Small intestine (tissue), 7 donors: ENCODE results near the gene TAF1B. TPM values are rescaled to one million over a fixed set of nuclear protein-coding genes. Genes with fewer than 3 reads are reported as not detected.
"Not testable (repeated sequence)": the region's sequence is repeated elsewhere in the genome, so short reads cannot be mapped to it uniquely, and the experiment has no call there.

ENCODE experiments used
- DNase-seq, 2 donors: peaks; one replicate each; pipeline versions ENCODE4 v3.0.0 to v3.0.0-alpha.2; 2013
- FAIRE-seq: peaks from 2 replicates; lab custom pipeline; 2012; peaks lifted over from hg19 to GRCh38; lab: Jason Lieb, UNC
- H3K27ac ChIP-seq, 3 donors: one replicate each; pipeline ENCODE4 v1.5.1; 2013; ENCODE audit warnings: low read length in 2 of 3, mild to moderate bottlenecking in 2 of 3, control low read depth in 1 of 3, inconsistent platforms in 1 of 3, low read depth in 1 of 3, moderate library complexity in 1 of 3
- H3K27me3 ChIP-seq, 3 donors: one replicate each; pipeline ENCODE4 v1.6.1; 2013; ENCODE audit warnings: low read length in 3 of 3, inconsistent platforms in 1 of 3; ENCODE audit not compliant: control insufficient read depth in 3 of 3, insufficient read depth in 3 of 3
- H3K36me3 ChIP-seq, 3 donors: one replicate each; pipeline ENCODE4 v1.6.1; 2013; ENCODE audit warnings: low read length in 3 of 3, inconsistent platforms in 1 of 3, low read depth in 1 of 3, mild to moderate bottlenecking in 1 of 3, moderate library complexity in 1 of 3; ENCODE audit not compliant: control insufficient read depth in 3 of 3, insufficient read depth in 2 of 3
- H3K4me1 ChIP-seq, 3 donors: one replicate each; pipeline ENCODE4 v1.6.1; 2013; ENCODE audit warnings: low read length in 2 of 3, inconsistent platforms in 1 of 3, low read depth in 1 of 3, mild to moderate bottlenecking in 1 of 3, moderate library complexity in 1 of 3; ENCODE audit not compliant: control insufficient read depth in 3 of 3, insufficient read depth in 2 of 3
- H3K4me3 ChIP-seq, 3 donors: one replicate each; pipeline ENCODE4 v1.5.1; 2013; ENCODE audit warnings: low read length in 3 of 3, control low read depth in 1 of 3, inconsistent platforms in 1 of 3, low read depth in 1 of 3, mild to moderate bottlenecking in 1 of 3, moderate library complexity in 1 of 3
- H3K9me3 ChIP-seq, 2 donors: one replicate each; pipeline ENCODE4 v1.6.1; 2013; ENCODE audit warnings: low read depth in 1 of 2, low read length in 1 of 2; ENCODE audit not compliant: control insufficient read depth in 2 of 2, insufficient read depth in 1 of 2
- WGBS, 3 donors: extraction: QIAGEN DNeasy Blood & Tissue Kit; methylation state at CpG; one replicate each; pipeline ENCODE4 v1.1.7; 2013; 5-methylcytosine and 5-hydroxymethylcytosine counted together
- polyA plus RNA-seq, 4 donors: library from polyadenylated mRNA; stranded (reverse) in 3 of 4; unstranded in 1 of 4; fragments of 200-250 nt in 3 of 4; fragments of 120-200 nt in 1 of 4; gene quantifications; one replicate each; pipeline versions ENCODE4 v1.2.1 to v1.2.3, GENCODE V29; 2013
- donor health status: healthy with polysubstance abuse.
- donor health status: control.
- donor health status: control.
- donor health status: Bipolar disorder and iron deficiency.
- donor health status: healthy.

Gene TAF1B
- polyA plus RNA-seq, 4 donors: 1.1 to 11.3 (median 4.1) TPM

DNA sequence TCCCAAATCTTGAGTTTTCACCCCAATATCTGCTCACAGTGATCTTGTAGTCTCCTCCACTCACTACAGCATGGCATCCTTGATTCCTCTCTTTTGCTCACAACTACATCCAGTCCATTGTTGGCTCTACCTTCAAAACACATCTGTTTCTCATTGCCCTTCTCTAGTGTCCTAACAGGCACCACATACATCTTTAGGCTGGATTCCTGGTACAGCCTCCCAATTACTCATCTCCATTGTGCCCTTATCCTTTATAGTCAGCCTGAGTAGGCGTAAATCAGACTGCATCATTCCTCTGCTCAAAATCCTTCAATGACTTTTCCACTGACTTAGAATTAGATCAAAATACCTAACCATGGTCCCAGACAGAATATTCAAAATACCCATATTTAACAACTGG is 10.7 kb upstream of the TAF1B start:
- Histone ChIP-seq H3K4me1 (peaks cover 0 to 2% (median 0%) of the 10 kb centered on the region in 3 donors), H3K36me3 (no peaks in the 10 kb centered on the region), H3K9me3 (no peaks in the 10 kb centered on the region), H3K27ac (no peak overlapping the region), H3K4me3 (no peak overlapping the region), H3K27me3 (no peaks in the 10 kb centered on the region)
- no peak for FAIRE-seq
- DNase-seq: no peak
- 85 to 91% (median 89%) methylated on average over 1 of the region's 1 CpG for WGBS, 3 donors

- DNase-seq, H3K9me3 ChIP-seq, H3K4me3 ChIP-seq, H3K36me3 ChIP-seq, FAIRE-seq, H3K4me1 ChIP-seq, H3K27me3 ChIP-seq, H3K27ac ChIP-seq: not testable (repeated sequence)
- WGBS, 3 donors: 83 to 95% (median 86%) methylated on average over 1 of the region's 1 CpG
Measured at GRCh38 chr2:9835068-9835467, 8.2 kb upstream of the TAF1B start.

- no peaks in the 10 kb centered on the region for H3K4me1 ChIP-seq
- H3K36me3 ChIP-seq: no peaks in the 10 kb centered on the region
Measured at GRCh38 chr2:9836074-9836473, 7.2 kb upstream of the TAF1B start.

GRCh38 chr2:9836517-9836916 is 6.8 kb upstream of the TAF1B start:
- Histone ChIP-seq H3K4me1 (no peaks in the 10 kb centered on the region), H3K27ac (no peak overlapping the region), H3K4me3 (no peak overlapping the region), H3K36me3 (no peaks in the 10 kb centered on the region), H3K9me3 (no peaks in the 10 kb centered on the region), H3K27me3 (no peaks in the 10 kb centered on the region)
- DNase-seq: no peak
- FAIRE-seq: no peak
- 93 to 100% (median 93%) methylated on average over 3 of the region's 3 CpGs for WGBS, 3 donors

More at GRCh38 chr2:9836074-9836473, 7.2 kb upstream of the TAF1B start:
- WGBS, 3 donors: 80 to 95% (median 90%) methylated on average over 3 of the region's 3 CpGs
- no peaks in the 10 kb centered on the region for H3K9me3 ChIP-seq
- no peak overlapping the region for H3K4me3 ChIP-seq
- no peak overlapping the region for H3K27ac ChIP-seq
- FAIRE-seq (no peak), DNase-seq (no peak)
- H3K27me3 ChIP-seq: no peaks in the 10 kb centered on the region

- Histone ChIP-seq H3K4me1 (no peaks in the 10 kb centered on the region), H3K4me3 (no peak overlapping the region), H3K9me3 (no peaks in the 10 kb centered on the region), H3K36me3 (no peaks in the 10 kb centered on the region), H3K27ac (no peak overlapping the region), H3K27me3 (no peaks in the 10 kb centered on the region)
- 88 to 96% (median 93%) methylated on average over 4 of the region's 4 CpGs for WGBS, 3 donors
- no peak for FAIRE-seq
- DNase-seq: no peak
Measured at GRCh38 chr2:9837451-9837850, 5.8 kb upstream of the TAF1B start.

DNA sequence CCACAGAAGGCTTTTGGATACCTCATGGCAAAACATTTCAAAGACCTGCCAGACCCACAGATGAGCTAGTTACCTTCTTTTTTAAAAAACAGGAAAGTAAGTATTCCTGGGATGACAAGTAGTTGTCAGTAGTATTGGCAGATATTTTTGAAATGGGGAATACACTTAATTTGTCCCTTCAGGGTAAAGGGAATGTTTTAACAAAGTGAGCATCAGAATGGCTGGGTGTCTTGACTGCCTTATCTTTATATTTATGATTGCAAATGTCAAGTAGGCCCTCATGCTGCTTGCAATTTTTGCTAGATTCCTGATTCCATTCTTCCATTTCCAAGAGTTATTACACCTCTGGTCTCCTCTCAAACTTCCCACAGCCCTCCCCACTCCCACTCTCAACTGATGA is 4.9 kb upstream of the TAF1B start:
- no peaks in the 10 kb centered on the region for H3K9me3 ChIP-seq
- no peaks in the 10 kb centered on the region for H3K4me1 ChIP-seq
- FAIRE-seq (no peak), DNase-seq (no peak)
- H3K27me3 ChIP-seq: no peaks in the 10 kb centered on the region
- no peak overlapping the region for H3K27ac ChIP-seq
- H3K36me3 ChIP-seq: no peaks in the 10 kb centered on the region
- no peak overlapping the region for H3K4me3 ChIP-seq

GRCh38 chr2:9842487-9843228 is 616 bp upstream of the TAF1B start:
- H3K9me3 ChIP-seq: no peaks in the 10 kb centered on the region
- peak overlapping the region; percentile 71 to 77 (median 73) for H3K4me3 ChIP-seq
- peaks cover 0 to 8% (median 4%) of the 10 kb centered on the region in 3 donors for H3K4me1 ChIP-seq
- DNase-seq (no peak), FAIRE-seq (no peak)
- peak overlapping the region; percentile 78 to 89 (median 80) for H3K27ac ChIP-seq
- no peaks in the 10 kb centered on the region for H3K27me3 ChIP-seq
- peaks cover 0 to 6% (median 2%) of the 10 kb centered on the region in 3 donors for H3K36me3 ChIP-seq
- 22 to 24% (median 22%) methylated on average over 21 of the region's 21 CpGs for WGBS, 3 donors

DNA sequence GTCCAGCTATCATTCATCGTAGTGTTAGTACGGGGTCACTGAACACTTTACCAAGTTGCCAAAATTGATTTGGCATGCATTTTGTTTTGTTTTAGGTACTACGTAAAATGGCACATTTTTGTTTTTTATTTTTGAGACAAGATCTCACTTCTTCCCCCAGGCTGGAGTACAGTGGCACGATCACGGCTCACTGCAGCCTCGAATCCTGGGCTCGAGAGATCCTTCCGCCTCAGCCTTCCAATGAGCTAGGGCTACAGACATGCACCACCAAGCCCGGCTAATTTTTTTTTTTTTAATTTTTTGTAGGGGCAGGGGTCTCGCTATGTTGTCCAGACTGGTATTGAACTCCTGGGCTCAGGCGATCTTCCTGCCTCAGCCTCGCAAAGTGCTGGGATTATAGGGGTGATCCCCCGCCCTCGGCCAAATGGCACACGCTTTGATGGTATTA is 786 bp downstream of the TAF1B start:
- Histone ChIP-seq H3K9me3 (no peaks in the 10 kb centered on the region), H3K27me3 (no peaks in the 10 kb centered on the region), H3K36me3 (peaks cover 0 to 6% (median 2%) of the 10 kb centered on the region in 3 donors), H3K27ac (peak overlapping the region; percentile 78 to 89 (median 80)), H3K4me1 (peaks cover 0 to 8% (median 4%) of the 10 kb centered on the region in 3 donors), H3K4me3 (peak overlapping the region; percentile 71 to 77 (median 73))
- 21 to 28% (median 26%) methylated on average over 15 of the region's 15 CpGs for WGBS, 3 donors
- no peak for DNase-seq
- FAIRE-seq: no peak
